GM12873 (cell line): Measurements from ENCODE around the gene TMEM115.

Experiments used
- TF ChIP-seq, protein P1 (sequence below): IDR thresholded peaks from 2 replicates; pipeline ENCODE4 v1.5.1; 2012; ENCODE audit warnings: low read depth, mild to moderate bottlenecking, moderate library complexity, low read length, control low read depth; ENCODE audit not compliant: insufficient read depth; ENCODE audit errors: missing control alignments

TMEM115 gene, protein sequence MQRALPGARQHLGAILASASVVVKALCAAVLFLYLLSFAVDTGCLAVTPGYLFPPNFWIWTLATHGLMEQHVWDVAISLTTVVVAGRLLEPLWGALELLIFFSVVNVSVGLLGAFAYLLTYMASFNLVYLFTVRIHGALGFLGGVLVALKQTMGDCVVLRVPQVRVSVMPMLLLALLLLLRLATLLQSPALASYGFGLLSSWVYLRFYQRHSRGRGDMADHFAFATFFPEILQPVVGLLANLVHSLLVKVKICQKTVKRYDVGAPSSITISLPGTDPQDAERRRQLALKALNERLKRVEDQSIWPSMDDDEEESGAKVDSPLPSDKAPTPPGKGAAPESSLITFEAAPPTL

DNA sequence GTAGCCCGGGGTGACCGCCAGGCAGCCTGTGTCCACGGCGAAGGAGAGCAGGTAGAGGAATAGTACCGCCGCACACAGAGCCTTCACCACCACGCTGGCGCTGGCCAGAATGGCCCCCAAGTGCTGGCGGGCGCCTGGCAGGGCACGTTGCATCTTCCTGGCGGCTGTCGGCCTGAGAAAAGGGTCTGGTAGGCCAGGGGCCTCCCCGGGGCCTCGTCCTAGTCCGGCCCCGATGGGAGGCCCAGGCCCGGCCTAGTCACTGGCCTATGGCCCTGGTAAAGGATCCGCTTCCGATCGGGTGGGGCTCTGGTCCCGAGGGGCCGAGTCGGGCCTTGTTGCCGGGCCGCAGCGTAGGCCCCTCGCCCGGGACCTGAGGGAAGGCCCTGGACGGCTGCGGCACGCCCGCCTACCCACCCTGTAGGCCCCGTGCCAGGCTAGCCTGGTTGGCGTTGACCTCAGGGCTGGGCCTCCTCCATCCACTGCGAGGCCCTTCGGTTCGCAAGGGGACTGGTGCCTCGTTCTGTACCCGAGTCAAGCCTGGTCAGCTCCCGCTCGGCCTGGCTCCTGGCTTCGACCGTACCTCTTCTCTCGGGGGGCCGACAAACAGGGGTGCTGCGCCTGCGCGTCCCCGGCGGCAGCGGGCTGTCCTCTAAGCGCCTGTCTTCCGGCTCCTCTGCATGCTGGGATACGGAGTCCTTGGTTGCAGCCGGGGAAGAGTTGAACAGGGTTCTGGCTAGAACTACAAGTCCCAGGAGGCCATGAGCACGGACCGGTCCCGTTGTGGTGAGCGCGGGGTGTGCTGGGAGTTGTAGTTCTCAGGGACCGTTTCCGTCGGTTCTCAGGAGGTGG, at the start of gene TMEM115:
TMEM115 (minus strand) TSS at position 611 of the 849 bp plus-strand sequence; CDS start at position 153, 458 bp downstream.
- TF ChIP-seq, protein P1, sequence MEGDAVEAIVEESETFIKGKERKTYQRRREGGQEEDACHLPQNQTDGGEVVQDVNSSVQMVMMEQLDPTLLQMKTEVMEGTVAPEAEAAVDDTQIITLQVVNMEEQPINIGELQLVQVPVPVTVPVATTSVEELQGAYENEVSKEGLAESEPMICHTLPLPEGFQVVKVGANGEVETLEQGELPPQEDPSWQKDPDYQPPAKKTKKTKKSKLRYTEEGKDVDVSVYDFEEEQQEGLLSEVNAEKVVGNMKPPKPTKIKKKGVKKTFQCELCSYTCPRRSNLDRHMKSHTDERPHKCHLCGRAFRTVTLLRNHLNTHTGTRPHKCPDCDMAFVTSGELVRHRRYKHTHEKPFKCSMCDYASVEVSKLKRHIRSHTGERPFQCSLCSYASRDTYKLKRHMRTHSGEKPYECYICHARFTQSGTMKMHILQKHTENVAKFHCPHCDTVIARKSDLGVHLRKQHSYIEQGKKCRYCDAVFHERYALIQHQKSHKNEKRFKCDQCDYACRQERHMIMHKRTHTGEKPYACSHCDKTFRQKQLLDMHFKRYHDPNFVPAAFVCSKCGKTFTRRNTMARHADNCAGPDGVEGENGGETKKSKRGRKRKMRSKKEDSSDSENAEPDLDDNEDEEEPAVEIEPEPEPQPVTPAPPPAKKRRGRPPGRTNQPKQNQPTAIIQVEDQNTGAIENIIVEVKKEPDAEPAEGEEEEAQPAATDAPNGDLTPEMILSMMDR, result no peak

DNA sequence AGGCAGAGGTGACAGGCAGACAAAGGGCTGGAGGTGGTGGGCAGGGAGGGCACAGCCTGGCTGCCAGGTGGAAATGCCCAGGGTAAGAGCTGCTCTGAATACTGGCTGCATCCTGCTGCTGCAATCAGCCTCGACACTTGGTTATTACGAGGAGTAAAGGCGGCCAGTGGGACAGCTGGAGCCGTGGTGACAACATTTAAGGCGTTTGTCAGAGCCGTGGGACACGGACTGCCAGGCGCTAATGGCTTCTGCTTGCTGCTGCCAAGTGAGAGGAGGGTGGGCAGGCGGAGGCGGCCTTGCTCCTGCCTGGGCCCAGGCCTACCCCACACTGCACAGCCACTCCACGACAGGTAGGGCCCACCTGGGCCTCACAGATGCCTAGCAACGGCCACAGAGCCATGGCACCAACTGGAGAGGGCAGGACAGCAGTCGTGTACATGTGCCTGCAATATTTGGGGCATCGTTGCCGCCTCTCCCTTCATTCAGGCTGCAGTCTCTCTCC, 49.2 kb upstream of the TMEM115 start:
- TF ChIP-seq, protein P1, result no peak

DNA sequence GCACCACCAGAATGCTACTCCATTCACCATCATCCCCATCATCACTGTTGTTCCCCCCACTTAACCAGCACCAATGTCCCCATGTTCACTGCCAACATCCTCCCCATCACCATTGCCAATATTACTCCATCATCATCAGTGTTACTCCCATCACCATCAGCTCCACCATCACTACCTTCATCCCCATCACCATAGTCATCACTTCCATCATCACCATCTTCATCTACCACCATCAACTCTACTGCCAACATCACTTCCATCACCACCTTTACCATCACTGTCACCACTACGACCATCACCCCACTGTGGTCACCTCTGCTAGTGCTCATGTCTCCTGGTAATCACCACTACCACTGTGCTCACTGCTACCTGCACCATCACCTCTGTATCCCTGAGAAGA, 47.2 kb upstream of the TMEM115 start:
- TF ChIP-seq, protein P1, result no peak

DNA sequence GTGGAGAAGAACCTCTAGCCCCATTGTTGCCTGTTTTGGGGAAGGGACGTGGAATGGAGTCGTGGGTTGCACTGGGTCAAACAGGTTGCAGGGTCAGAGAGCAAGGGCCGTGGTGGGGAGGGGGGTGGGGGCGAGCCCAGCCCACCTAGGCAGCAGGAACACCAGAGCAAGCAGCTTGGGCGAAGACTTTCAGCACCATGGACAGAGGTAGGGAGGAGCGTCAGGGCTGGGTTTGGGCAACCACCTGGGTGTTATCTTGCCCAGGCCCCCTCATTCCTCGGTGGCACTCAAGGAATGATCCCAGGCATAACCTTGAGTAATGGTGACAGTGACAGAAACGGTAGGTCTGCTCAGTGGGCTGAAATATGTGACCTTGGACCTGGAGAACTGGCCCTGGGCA, 45.9 kb upstream of the TMEM115 start:
- TF ChIP-seq, protein P1, result no peak

DNA sequence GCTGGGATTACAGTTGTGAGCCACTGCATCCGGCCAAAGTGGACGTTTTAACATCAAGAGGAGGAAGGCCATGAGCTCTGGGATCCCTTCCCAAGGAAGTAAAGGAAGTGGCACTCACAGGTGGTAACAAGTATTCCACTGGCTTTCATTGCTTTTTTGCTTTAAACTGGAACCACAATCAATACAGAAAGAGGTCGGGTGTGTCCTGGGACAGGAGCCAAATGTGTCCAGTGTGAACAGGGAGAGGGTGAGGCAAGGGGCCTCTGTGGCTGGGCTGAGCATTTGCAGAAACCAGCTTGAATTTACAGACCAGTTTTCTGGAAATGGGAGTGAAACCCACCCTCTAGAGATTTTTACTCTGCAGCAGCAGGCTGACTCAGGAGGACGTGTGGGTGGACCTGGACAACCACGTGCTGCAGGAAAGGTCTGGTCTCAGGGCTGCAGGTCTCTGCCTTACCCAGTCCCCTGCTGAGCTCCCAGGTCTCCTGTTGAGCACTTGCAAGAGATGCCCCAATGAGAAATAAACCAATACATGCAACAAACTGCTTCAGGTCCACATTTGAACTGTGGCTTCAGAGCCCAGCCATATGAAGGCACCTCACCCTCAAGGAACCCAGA, 42.8 kb upstream of the TMEM115 start:
- TF ChIP-seq, protein P1, result no peak

DNA sequence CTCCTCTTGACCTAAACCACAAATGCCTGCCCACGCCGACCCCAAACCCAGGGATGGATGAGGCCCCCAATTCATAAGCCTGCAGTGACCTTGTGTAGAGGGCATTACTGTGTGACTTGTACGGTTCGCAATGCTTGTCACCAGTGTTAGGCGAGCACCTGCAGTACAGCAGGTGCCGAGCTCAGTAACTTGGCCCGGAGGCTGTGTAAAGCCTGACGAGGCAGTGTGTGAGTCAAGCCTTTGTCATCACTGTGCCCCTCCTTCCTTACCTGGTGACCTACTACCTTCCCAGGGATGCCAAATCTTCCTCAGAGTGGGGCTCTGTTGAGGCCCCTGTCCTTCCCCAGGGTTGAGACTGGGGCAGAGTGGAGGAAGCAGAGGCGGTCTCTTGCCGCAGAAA, 37.2 kb upstream of the TMEM115 start:
- TF ChIP-seq, protein P1, result no peak
